Measurements from ENCODE around the gene HDAC4.

Gene HDAC4

DNA sequence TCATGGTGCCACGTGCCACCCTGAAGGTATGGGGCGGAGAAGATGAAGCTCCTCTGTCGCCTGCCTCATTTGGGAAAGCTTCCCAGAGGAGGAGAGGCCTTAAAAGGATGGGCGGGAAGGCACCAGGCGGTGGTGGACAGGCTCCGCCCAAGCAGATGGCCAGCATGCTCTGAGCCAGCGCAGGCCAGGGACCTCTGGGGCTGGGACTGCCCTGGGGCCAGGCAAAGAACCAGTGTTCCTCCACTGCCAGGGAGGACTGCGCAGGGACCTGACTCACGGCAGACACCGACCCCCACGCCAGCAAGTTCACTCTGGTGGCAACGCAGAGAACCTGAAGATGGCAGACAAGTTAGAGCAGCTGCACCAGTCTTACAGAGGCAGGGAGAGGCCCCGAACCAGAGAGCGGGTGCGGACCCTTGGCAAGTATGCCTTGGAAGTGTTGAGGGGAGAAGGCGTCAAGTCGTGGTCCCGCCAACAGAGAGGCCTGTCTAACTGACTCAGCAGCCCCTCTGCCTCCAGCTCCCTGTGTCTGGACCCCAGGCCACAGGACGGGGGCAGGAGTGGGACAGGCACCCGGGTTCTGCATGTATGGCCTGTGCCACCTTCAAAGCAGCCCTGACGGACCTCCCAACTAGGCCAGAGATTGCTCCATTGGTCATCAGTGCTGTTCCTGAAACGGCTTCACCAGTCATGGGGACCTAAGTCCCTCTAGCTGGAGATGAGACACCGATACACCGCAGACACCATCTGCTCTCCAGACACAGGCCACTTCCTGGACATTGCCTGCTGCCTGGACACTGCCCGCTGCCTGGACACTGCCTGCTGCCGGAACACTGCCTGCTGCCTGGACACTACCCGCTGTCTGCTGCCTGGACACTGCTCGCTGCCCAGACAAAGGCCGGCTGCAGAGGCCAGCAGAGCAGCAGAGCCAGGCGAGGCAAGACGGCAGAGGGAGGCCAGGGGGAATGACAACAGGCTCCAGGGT is 124.7 kb downstream of the HDAC4 start:
- no peak for DNase-seq (ENCODE audit: low read depth in 1 of 2, low spot score in 1 of 2)
- in situ Hi-C loops (cut with HindIII; ENCODE audit: low pct_unique_long_range_greater_than_20kb, low sequenced_read_pairs) = no loop called here
- TF ChIP-seq JUND (IDR thresholded peaks at IDR 0.05; ENCODE audit: low read depth) = no peak

DNA sequence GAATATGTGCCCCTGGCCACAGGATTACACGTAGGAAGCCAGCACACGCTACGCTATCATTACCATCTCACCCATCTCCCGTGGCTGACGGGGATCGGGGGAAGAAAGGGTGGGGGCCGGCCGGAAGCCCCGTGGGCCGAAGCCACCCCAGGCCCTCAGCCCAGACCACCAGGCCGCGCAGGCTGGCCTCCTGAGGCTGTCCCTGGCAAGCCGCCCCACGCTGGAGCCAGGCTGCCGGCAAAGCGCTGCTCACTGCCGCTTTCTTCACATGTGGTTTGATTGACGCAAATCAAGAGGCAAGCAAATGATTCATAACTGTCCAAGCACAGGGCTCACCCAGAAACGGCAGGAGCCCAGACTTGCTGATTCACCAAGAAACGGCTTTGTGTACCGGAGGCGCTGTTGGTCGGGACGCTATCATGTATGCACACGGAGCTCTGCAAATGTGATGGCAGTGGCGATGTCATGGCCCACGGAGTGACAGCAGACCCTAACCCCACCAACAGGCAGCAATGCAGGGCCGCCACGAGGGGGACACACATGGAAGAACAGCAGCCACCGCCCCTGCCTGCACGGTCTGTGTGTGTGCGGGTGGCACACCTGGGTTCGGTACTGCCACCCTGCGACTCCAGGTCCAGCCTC is 125.7 kb downstream of the HDAC4 start:
- no peak for TF ChIP-seq JUND (IDR thresholded peaks at IDR 0.05; ENCODE audit: low read depth)
- no peak for DNase-seq (ENCODE audit: low read depth in 1 of 2, low spot score in 1 of 2)
- in situ Hi-C loops (cut with HindIII; ENCODE audit: low pct_unique_long_range_greater_than_20kb, low sequenced_read_pairs) = no loop called here

DNA sequence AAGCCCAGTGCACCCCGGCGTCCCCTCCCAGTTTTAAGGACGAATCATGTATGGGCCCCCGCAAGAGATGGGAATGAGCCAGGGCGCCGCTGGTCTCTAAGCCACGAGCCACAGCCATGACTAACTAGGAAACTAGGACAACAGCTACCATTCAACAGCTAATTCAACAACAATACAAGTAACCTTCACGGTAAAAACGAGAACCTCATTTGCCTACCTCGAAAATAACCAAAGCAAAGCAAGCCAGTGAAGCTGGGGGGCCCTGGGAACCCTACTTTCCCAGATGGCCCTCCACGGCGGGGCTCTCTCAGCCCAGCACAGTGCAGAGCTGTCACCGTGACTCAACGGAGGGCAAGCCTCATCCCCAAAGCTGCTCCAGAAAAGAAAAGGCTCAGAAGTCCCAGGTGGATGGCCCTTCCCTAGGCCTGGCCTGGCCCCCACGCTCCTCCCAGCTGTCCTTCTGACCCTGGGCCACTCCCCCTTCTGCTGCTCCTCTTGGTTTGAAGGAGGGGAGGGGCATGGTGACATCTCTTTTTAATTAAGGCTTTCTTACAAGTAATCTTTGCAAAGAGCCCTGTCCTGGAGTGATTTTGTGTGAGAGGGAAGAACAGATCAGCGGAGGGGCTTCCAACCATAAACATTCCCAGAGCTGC is 126.3 kb downstream of the HDAC4 start:
- TF ChIP-seq JUND (IDR thresholded peaks at IDR 0.05; ENCODE audit: low read depth) = no peak
- in situ Hi-C loops (cut with HindIII; ENCODE audit: low pct_unique_long_range_greater_than_20kb, low sequenced_read_pairs) = no loop called here
- DNase-seq (ENCODE audit: low read depth in 1 of 2, low spot score in 1 of 2) = no peak

DNA sequence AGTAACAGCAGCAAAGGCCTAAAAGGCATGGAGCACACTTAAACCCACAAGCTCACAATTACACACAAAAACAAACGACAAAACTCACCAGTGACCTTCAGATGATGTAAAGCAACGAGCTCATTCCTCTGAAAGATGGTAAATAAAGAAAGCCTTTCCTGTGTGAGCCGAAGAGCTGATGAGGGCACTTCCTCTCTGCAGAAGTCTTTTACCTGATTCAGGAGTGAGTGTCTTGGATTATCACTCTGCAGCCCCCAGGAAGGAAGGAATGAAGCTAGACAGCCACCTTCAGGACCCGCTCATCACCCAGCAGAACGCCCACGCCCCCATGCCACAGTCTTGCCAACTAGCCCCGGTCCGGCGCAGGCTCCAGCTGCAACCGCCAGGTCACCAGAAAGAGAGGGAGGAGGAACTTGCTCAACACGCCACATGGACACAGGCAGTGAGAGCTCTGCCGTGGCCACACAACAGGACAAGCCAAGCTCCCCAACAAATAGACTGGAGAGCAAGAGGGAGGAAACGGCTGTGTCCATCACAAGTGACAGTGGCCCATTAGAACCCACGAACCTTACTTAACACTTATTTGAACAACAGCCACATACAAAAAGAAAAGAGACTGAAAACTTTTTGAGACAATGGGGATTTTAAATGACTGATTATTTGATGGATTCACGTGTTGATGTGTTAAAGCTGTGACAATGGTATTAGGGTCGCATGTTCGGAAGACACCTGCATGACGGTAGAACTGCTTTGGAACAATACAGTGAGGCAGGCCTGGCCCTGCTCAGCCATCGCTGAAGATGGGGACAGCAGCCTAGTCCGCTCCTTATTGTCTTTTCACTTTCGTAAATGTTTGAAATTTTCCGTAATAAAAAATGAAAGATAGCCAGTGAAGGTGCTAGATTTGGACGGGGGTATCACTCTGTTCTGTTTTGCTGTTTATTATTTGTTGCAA is 127.3 kb downstream of the HDAC4 start:
- TF ChIP-seq JUND (IDR thresholded peaks at IDR 0.05; ENCODE audit: low read depth) = no peak
- in situ Hi-C loops (cut with HindIII; ENCODE audit: low pct_unique_long_range_greater_than_20kb, low sequenced_read_pairs) = no loop called here
- no peak for DNase-seq (ENCODE audit: low read depth in 1 of 2, low spot score in 1 of 2)

DNA sequence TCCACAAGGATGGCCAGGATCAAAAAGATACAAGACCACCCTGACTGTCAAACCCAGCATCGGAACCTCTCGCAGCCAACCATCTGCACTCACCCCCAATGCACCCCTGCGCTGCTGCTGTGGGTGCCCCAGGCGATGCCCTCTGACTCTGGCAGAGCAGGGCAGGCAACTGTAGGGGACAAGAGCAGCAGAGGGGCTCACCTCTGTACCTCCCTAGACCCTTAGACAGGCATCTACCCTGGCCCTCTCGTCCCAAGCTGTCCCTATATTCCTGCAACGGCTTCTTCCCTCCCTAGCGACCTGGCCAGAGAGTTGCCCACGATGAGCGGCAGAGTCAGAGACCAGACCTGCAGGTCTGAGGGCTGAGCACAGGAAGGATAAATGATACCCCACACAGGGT is 128.2 kb downstream of the HDAC4 start:
- in situ Hi-C loops (cut with HindIII; ENCODE audit: low pct_unique_long_range_greater_than_20kb, low sequenced_read_pairs) = no loop called here
- TF ChIP-seq JUND (IDR thresholded peaks at IDR 0.05; ENCODE audit: low read depth) = no peak
- no peak for DNase-seq (ENCODE audit: low read depth in 1 of 2, low spot score in 1 of 2)

DNA sequence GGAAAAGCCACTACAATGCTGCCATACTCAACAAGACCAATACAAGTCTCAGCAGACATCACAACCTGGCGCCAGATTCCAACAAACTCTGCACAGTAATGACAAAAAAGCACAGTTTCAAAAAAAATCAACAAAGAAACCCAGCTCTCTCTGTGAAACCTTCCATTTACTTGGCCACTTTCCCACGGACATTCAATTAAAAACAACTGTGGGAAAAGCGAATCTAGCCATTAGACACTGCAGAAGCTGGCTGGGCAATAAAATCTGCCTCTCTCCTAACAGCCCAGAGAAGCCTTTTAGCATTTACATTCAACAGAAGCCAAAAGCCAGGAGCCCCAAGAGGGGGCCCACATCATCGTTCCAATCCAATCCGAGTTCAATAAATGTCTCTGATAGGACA is 128.9 kb downstream of the HDAC4 start:
- no peak for TF ChIP-seq JUND (IDR thresholded peaks at IDR 0.05; ENCODE audit: low read depth)
- in situ Hi-C loops (cut with HindIII; ENCODE audit: low pct_unique_long_range_greater_than_20kb, low sequenced_read_pairs) = no loop called here
- DNase-seq (ENCODE audit: low read depth in 1 of 2, low spot score in 1 of 2) = no peak

DNA sequence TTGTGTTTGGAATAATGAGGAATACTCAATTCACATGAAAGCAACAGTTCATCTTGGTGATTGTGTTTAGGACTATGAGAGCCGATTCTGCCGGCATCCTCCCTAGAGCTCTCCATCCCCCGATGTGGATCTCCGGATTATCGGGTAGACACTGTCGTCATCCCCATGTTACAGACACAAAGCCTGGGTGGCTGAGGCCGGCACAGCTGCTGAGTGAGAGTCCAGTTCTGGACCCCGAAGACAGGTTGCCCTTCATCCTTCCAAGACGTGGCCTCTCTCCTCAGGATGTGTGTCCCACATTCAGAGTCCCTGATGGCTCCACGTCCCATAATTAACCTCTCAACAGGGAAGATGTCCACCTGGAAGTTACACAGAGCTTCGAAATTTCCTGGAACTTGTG is 129.3 kb downstream of the HDAC4 start:
- in situ Hi-C loops (cut with HindIII; ENCODE audit: low pct_unique_long_range_greater_than_20kb, low sequenced_read_pairs) = no loop called here
- no peak for DNase-seq (ENCODE audit: low read depth in 1 of 2, low spot score in 1 of 2)
- no peak for TF ChIP-seq JUND (IDR thresholded peaks at IDR 0.05; ENCODE audit: low read depth)

DNA sequence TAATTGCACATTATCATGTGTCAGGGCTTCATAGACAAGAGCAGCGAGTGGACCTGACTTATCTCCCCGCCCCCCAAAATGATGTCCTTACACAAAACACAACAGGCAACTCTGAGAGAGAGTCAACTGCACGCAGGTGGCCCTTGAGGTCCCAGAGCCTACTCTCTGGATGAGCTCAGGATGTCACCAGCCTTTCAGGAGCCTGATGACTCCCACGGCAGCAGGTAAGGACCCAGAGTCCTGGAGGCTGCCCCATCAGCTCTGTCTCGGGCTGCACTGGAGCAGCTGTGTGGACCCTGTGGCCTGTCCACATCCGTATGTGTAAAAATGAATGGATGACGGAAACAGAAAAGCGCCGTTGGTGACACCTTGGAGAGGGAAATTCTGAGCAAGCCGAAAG is 130.9 kb downstream of the HDAC4 start:
- in situ Hi-C loops (cut with HindIII; ENCODE audit: low pct_unique_long_range_greater_than_20kb, low sequenced_read_pairs) = no loop called here

DNA sequence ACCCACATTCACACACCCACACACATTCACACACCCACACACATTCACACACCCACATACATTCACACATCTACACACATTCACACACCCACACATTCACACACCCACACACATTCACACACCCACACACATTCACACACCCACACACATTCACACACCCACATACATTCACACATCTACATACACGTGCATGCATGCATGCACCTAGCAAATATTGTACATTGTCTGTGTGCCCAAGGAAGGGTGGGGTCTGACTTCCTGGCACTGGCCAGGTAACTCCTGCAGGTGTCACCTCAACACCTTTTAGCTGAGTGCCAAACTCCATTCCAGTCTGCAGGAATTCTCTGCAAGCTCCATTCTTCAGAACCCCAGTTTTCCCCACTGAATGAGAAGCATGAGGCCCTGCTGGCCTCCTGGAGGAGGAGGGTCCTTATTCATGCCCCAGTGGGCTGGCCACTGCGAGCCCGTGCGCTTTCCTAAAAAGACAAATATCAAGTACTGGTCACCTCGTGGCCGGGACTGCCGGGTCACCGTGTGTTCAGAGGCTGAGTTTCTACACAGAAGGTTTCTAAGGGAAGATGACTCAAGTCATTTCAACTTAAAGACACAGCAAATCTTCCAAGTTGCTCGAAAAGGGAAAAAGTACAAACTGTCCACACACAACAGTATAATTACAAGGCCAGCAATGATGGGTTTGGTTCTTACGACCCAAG is 131.5 kb downstream of the HDAC4 start:
- TF ChIP-seq JUND (IDR thresholded peaks at IDR 0.05; ENCODE audit: low read depth) = no peak
- in situ Hi-C loops (cut with HindIII; ENCODE audit: low pct_unique_long_range_greater_than_20kb, low sequenced_read_pairs) = no loop called here
- peak in 1 of 2 experiments; percentile 59 for DNase-seq (ENCODE audit: low read depth in 1 of 2, low spot score in 1 of 2)

More for the DNA sequence above, 130.9 kb downstream of the HDAC4 start:
- no peak for DNase-seq (ENCODE audit: low read depth in 1 of 2, low spot score in 1 of 2)
- no peak for TF ChIP-seq JUND (IDR thresholded peaks at IDR 0.05; ENCODE audit: low read depth)

DNA sequence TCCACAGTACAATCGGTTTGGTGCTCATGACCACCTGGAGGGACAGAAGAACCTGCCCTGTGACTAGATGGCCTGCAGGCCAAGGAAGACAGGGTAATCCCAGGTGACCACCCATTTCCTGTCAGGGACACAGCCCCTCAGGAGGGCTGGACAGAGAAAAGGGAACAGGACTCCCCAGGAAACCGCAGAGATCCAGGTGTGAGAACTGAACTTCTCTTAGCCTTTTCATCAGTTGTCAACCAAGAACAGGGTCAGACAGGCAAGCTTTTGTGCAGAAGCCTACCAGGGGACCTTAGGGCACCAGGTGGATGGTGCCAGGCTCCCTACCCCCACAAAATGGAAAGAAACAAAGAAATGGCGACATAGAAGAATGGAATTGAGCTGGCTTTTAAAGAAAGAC is 132.3 kb downstream of the HDAC4 start:
- TF ChIP-seq JUND (IDR thresholded peaks at IDR 0.05; ENCODE audit: low read depth) = no peak
- in situ Hi-C loops (cut with HindIII; ENCODE audit: low pct_unique_long_range_greater_than_20kb, low sequenced_read_pairs) = no loop called here
- no peak for DNase-seq (ENCODE audit: low read depth in 1 of 2, low spot score in 1 of 2)

DNA sequence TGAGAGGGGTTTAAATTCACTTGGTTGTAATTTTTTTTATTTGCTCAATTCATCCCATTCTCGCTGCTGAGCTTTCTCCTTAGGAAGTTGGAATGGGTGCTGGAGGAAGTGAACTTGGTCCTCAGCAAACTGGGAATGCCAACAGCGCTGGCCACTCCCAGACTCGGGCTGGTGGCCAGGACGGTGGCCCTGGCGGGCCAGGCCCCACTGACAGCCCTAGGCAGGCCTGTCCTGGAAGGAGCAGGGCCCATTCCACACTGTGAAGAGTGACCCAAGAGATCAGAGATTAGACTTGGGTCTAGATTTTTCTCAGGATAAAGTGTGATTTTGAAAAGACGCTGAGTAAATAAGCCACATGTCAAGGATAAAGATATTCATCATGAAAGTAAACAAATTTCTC is 132.7 kb downstream of the HDAC4 start:
- TF ChIP-seq JUND (IDR thresholded peaks at IDR 0.05; ENCODE audit: low read depth) = 0 out of 2 replicates have a peak, but pooled peaks have one; percentile 35
- peak; percentile 23 to 88 for DNase-seq (ENCODE audit: low read depth in 1 of 2, low spot score in 1 of 2)
- in situ Hi-C loops (cut with HindIII; ENCODE audit: low pct_unique_long_range_greater_than_20kb, low sequenced_read_pairs) = no loop called here
